ENCODE measurements around the gene DDX4.

DDX4 gene

GRCh38 chr5:55829956-55830355 is 92.1 kb downstream of the DDX4 start:
- DNase-seq, result no peak

GRCh38 chr5:55832446-55832845 is 94.6 kb downstream of the DDX4 start:
- DNase-seq, result no peak

GRCh38 chr5:55836191-55836590 is 98.3 kb downstream of the DDX4 start:
- no peak for DNase-seq

GRCh38 chr5:55841976-55842375 is 104.1 kb downstream of the DDX4 start:
- no peak for DNase-seq

- DNase-seq, result no peak
Observed at GRCh38 chr5:55847837-55848236, 110.0 kb downstream of the DDX4 start.

- no peak for DNase-seq
Observed at GRCh38 chr5:55848783-55849182, 110.9 kb downstream of the DDX4 start.

- no peak for DNase-seq
Observed at GRCh38 chr5:55850839-55851674, 113.2 kb downstream of the DDX4 start, which contains the start of gene IL31RA. TSS of gene IL31RA (plus strand) at chr5:55851357. CDS start at chr5:55851571, 214 bp downstream.

- DNase-seq, result no peak
Observed at GRCh38 chr5:55851675-55851979, 113.8 kb downstream of the DDX4 start.

- no peak for DNase-seq
Observed at GRCh38 chr5:55852503-55852902, 114.6 kb downstream of the DDX4 start.

GRCh38 chr5:55853041-55853670 is 115.3 kb downstream of the DDX4 start:
- no peak for DNase-seq

- no peak for DNase-seq
Observed at GRCh38 chr5:55853818-55854217, 116.0 kb downstream of the DDX4 start.

- no peak for DNase-seq
Observed at GRCh38 chr5:55855509-55855908, 117.6 kb downstream of the DDX4 start.

- no peak for DNase-seq
Observed at GRCh38 chr5:55856516-55857246, 118.8 kb downstream of the DDX4 start.

GRCh38 chr5:55857247-55857640 is 119.4 kb downstream of the DDX4 start:
- DNase-seq, result no peak

- DNase-seq, result no peak
Observed at GRCh38 chr5:55858104-55858503, 120.2 kb downstream of the DDX4 start.

GRCh38 chr5:55860288-55860687 is 122.4 kb downstream of the DDX4 start:
- no peak for DNase-seq

GRCh38 chr5:55860709-55861108 is 122.8 kb downstream of the DDX4 start:
- no peak for DNase-seq

GRCh38 chr5:55864606-55865541 is 127.0 kb downstream of the DDX4 start:
- DNase-seq, result no peak

- DNase-seq, result no peak
Observed at GRCh38 chr5:55865831-55866230, 128.0 kb downstream of the DDX4 start.

- no peak for DNase-seq
Observed at GRCh38 chr5:55866485-55866884, 128.6 kb downstream of the DDX4 start.
